ENCODE results near the gene MGAT2. TPM values are rescaled to one million over a fixed set of nuclear protein-coding genes. Genes with fewer than 3 reads are reported as not detected.
"Not testable (repeated sequence)": the region's sequence is repeated elsewhere in the genome, so short reads cannot be mapped to it uniquely, and the experiment has no call there.

MGAT2 gene
- polyA plus RNA-seq, 1 of the 3 experiments (the other 2 are of a cell fraction) = 20.6 TPM

- TF ChIP-seq MEF2A (IDR thresholded peaks at IDR 0.05; ENCODE audit: borderline replicate concordance, low read depth) (no peak), IRF3 (IDR thresholded peaks at IDR 0.05; ENCODE audit: low read depth, low read length) (no peak)
These were observed 4.8 kb upstream of the MGAT2 start (continued) for GRCh38 chr14:49615776-49616175.

- ChIA-PET POLR2A (no interaction called here), CTCF (interaction anchor here (1.4 kb wide), 1 partner anchor 157 kb away, joined by 3 read pairs; no protein-coding TSS in a partner anchor)
- Histone ChIP-seq H3K4me1 (ENCODE audit: control insufficient read depth in 1 of 2, insufficient read depth in 2 of 2, low read depth in 1 of 2, low read length in 1 of 2) (peaks cover 16 to 17% of the 10 kb centered on the region in 2 experiments), H3K4me3 (ENCODE audit: low read depth in 2 of 2, low read length in 1 of 2) (no peak overlapping the region), H3K27ac (ENCODE audit: low read depth in 2 of 2, low read length in 1 of 2) (peak overlapping the region in 1 of 2 experiments; percentile 10; a peak in 1 of 4 replicates), H3K9ac (no peak overlapping the region), H3K36me3 (replicated peaks in 1 of 2; ENCODE audit: control insufficient read depth in 1 of 2, insufficient read depth in 2 of 2, low read length in 1 of 2) (peaks cover 18 to 36% of the 10 kb centered on the region in 2 experiments), H4K20me1 (ENCODE audit: insufficient read depth) (peaks cover 26% of the 10 kb centered on the region), H3K79me2 (ENCODE audit: insufficient read depth) (peaks cover 62% of the 10 kb centered on the region), H3K9me2 (no peaks in the 10 kb centered on the region), H3K27me3 (ENCODE audit: insufficient read depth) (no peaks in the 10 kb centered on the region), H3K4me2 (no peak overlapping the region), H3K9me3 (no peaks in the 10 kb centered on the region), H3F3A (replicated peaks; ENCODE audit: insufficient read depth) (peaks cover 24% of the 10 kb centered on the region), H2AFZ (ENCODE audit: low read depth) (no peak overlapping the region)
- 97% methylated on average over 6 of the region's 6 CpGs for WGBS (ENCODE audit: low lambda C conversion rate)
- no peak for TF ChIP-seq RXRA (IDR thresholded peaks at IDR 0.05; ENCODE audit: borderline replicate concordance, low read depth)
- TF ChIP-seq FOXJ3 (CRISPR knock-in tag; IDR thresholded peaks at IDR 0.05) = no peak
- no peak for TF ChIP-seq IRF3 (IDR thresholded peaks at IDR 0.05; ENCODE audit: low read depth, low read length)
- no peak for TF ChIP-seq POLR2AphosphoS5 (IDR thresholded peaks at IDR 0.05; ENCODE audit: low read depth, low read length)
- TF ChIP-seq TEAD4 (IDR thresholded peaks at IDR 0.05; ENCODE audit: borderline replicate concordance, insufficient read depth) = no peak
- no peak for TF ChIP-seq CHD2 (IDR thresholded peaks at IDR 0.05; ENCODE audit: low read length, partially characterized antibody)
- TF ChIP-seq FOSL2 (IDR thresholded peaks at IDR 0.05; ENCODE audit: borderline replicate concordance, low read depth) = no peak
- no peak for TF ChIP-seq PBX3 (IDR thresholded peaks at IDR 0.05)
- no peak for TF ChIP-seq MAX (IDR thresholded peaks at IDR 0.05; ENCODE audit: low read depth)
- no peak for TF ChIP-seq TAF1 (IDR thresholded peaks at IDR 0.05; ENCODE audit: borderline replicate concordance, low read depth, low read length)
- no peak for TF ChIP-seq SIN3A (IDR thresholded peaks at IDR 0.05; ENCODE audit: borderline replicate concordance, low read depth, low read length)
- TF ChIP-seq EZH2phosphoT487 (IDR thresholded peaks at IDR 0.05; ENCODE audit: borderline replicate concordance, low read depth) = no peak
- TF ChIP-seq SMC3 (IDR thresholded peaks at IDR 0.05; ENCODE audit: low read depth, low read length) = no peak
- no peak for TF ChIP-seq ZBTB33 (IDR thresholded peaks at IDR 0.05; ENCODE audit: borderline replicate concordance, low read depth)
- no peak for DNase-seq
These were observed 2.6 kb upstream of the MGAT2 start for GRCh38 chr14:49617852-49618519.

GRCh38 chr14:49619273-49619672 is 1.3 kb upstream of the MGAT2 start:
- Histone ChIP-seq H3K4me2 (peak overlapping the region; percentile 87), H3K4me3 (ENCODE audit: low read depth in 2 of 2, low read length in 1 of 2) (peak overlapping the region; percentile 92 to 96), H3F3A (replicated peaks; ENCODE audit: insufficient read depth) (peaks cover 24% of the 10 kb centered on the region), H3K79me2 (ENCODE audit: insufficient read depth) (peaks cover 68% of the 10 kb centered on the region), H3K36me3 (replicated peaks in 1 of 2; ENCODE audit: control insufficient read depth in 1 of 2, insufficient read depth in 2 of 2, low read length in 1 of 2) (peaks cover 20 to 42% of the 10 kb centered on the region in 2 experiments), H4K20me1 (ENCODE audit: insufficient read depth) (peaks cover 37% of the 10 kb centered on the region), H3K9ac (peak overlapping the region; percentile 95), H3K4me1 (ENCODE audit: control insufficient read depth in 1 of 2, insufficient read depth in 2 of 2, low read depth in 1 of 2, low read length in 1 of 2) (peaks cover 22 to 28% of the 10 kb centered on the region in 2 experiments)
- H3K27me3 ChIP-seq (ENCODE audit: insufficient read depth); H3K9me2 ChIP-seq; H3K27ac ChIP-seq (ENCODE audit: low read depth in 2 of 2, low read length in 1 of 2); H3K9me3 ChIP-seq; H2AFZ ChIP-seq (ENCODE audit: low read depth); DNase-seq: not testable (repeated sequence)
- POLR2A ChIA-PET = interaction anchor here (2.5 kb wide), 2 partner anchors 13 to 15 kb away, joined by 9 to 17 read pairs; partner anchors contain the start of gene DNAAF2
- WGBS (ENCODE audit: low lambda C conversion rate) = 37% methylated on average over 19 of the region's 19 CpGs
- CTCF ChIA-PET = interaction anchor here (1.2 to 6.1 kb wide), 3 partner anchors 15 to 158 kb away, joined by 6 to 39 read pairs (median 22); partner anchors contain the start of genes DNAAF2 and RPS29

Measured in SK-N-SH (cell line).